ENCODE measurements around the gene FOXO1. TPM values are rescaled to one million over a fixed set of nuclear protein-coding genes. Genes with fewer than 3 reads are reported as not detected.
"Not testable (repeated sequence)": the region's sequence is repeated elsewhere in the genome, so short reads cannot be mapped to it uniquely, and the experiment has no call there.

Gene FOXO1
- total RNA-seq = 10 to 100 TPM; 65.6 to 87.4 (median 78.5) TPM

- H3K27me3 ChIP-seq = no peaks in the 10 kb centered on the region
- peak within 1 kb of the TSS; percentile 99 to 100 (median 99) for H3K27ac ChIP-seq (replicated peaks in 1 of 4)
- H3K4me3 ChIP-seq = peak within 1 kb of the TSS; percentile 96 to 99 (median 97)
- 0% methylated on average over 31 of the region's 108 CpGs for WGBS
- intact Hi-C loops (cut with DNase I) = loop anchor here (5.0 to 10.0 kb wide), 5 partner anchors 101 to 594 kb away; no protein-coding TSS in a partner anchor
- peaks cover 14 to 42% (median 37%) of the 10 kb centered on the region in 4 donors for H3K4me1 ChIP-seq
- no peaks in the 10 kb centered on the region for H3K36me3 ChIP-seq
- DNase-seq (ENCODE audit: extremely low spot score) = peak; percentile 94
- peak; percentile 82 for TF ChIP-seq POLR2A (IDR thresholded peaks at IDR 0.05; ENCODE audit: low read depth)
- TF ChIP-seq POLR2AphosphoS5 (IDR thresholded peaks at IDR 0.05) = peak; percentile 87 to 94
- TF ChIP-seq EP300 (IDR thresholded peaks at IDR 0.05) = no peak
- peak in 1 of 3 experiments; percentile 6 for TF ChIP-seq CTCF (IDR thresholded peaks at IDR 0.05)
- H3K9me3 ChIP-seq = peaks cover 0 to 3% (median 0%) of the 10 kb centered on the region in 4 donors
These were observed at the start of gene FOXO1 for GRCh38 chr13:40666045-40666932. Gene FOXO1 (minus strand): TSS chr13:40666641. CDS start chr13:40666212, 429 bp downstream.

- intact Hi-C loops (cut with DNase I); DNase-seq (ENCODE audit: extremely low spot score); H3K4me3 ChIP-seq; H3K4me1 ChIP-seq; H3K27ac ChIP-seq (replicated peaks in 1 of 4); H3K27me3 ChIP-seq: not testable (repeated sequence)
- WGBS = no CpG with 5 or more reads among the region's 1 CpG
- Histone ChIP-seq H3K9me3 (peaks cover 0 to 30% (median 16%) of the 10 kb centered on the region in 4 donors), H3K36me3 (peaks cover 14 to 38% (median 29%) of the 10 kb centered on the region in 4 donors)
These were observed 48.0 kb upstream of the FOXO1 start for GRCh38 chr13:40714433-40714832.

- Histone ChIP-seq H3K9me3 (peaks cover 0 to 47% (median 28%) of the 10 kb centered on the region in 4 donors), H3K4me1 (no peaks in the 10 kb centered on the region), H3K27ac (replicated peaks in 1 of 4) (no peak overlapping the region), H3K27me3 (no peaks in the 10 kb centered on the region), H3K4me3 (no peak overlapping the region), H3K36me3 (no peaks in the 10 kb centered on the region)
- TF ChIP-seq POLR2A (IDR thresholded peaks at IDR 0.05; ENCODE audit: low read depth) (no peak), EP300 (IDR thresholded peaks at IDR 0.05) (no peak), POLR2AphosphoS5 (IDR thresholded peaks at IDR 0.05) (no peak), CTCF (IDR thresholded peaks at IDR 0.05) (no peak)
- DNase-seq (ENCODE audit: extremely low spot score) = no peak
- intact Hi-C loops (cut with DNase I) = no loop called here
- 79% methylated on average over 2 of the region's 2 CpGs for WGBS
These were observed 40.0 kb upstream of the FOXO1 start for GRCh38 chr13:40706439-40706838.

- Histone ChIP-seq H3K4me1 (no peaks in the 10 kb centered on the region), H3K4me3 (no peak overlapping the region), H3K27ac (replicated peaks in 1 of 4) (no peak overlapping the region), H3K27me3 (no peaks in the 10 kb centered on the region), H3K9me3 (no peaks in the 10 kb centered on the region), H3K36me3 (no peaks in the 10 kb centered on the region)
- no peak for DNase-seq (ENCODE audit: extremely low spot score)
- intact Hi-C loops (cut with DNase I) = no loop called here
- no peak for TF ChIP-seq POLR2A (IDR thresholded peaks at IDR 0.05; ENCODE audit: low read depth)
- TF ChIP-seq EP300 (IDR thresholded peaks at IDR 0.05) = no peak
- TF ChIP-seq CTCF (IDR thresholded peaks at IDR 0.05) = no peak
- TF ChIP-seq POLR2AphosphoS5 (IDR thresholded peaks at IDR 0.05) = no peak
- whole genome bisulfite sequencing = 96% methylated on average over 5 of the region's 5 CpGs
These were observed 31.3 kb upstream of the FOXO1 start for GRCh38 chr13:40697711-40698110.

- intact Hi-C loops (cut with DNase I) = no loop called here
- Histone ChIP-seq H3K27me3 (no peaks in the 10 kb centered on the region), H3K4me3 (no peak overlapping the region), H3K9me3 (no peaks in the 10 kb centered on the region), H3K4me1 (peaks cover 0 to 8% (median 3%) of the 10 kb centered on the region in 4 donors), H3K27ac (replicated peaks in 1 of 4) (no peak overlapping the region), H3K36me3 (no peaks in the 10 kb centered on the region)
- 88% methylated on average over 4 of the region's 4 CpGs for WGBS
- peak; percentile 66 for DNase-seq (ENCODE audit: extremely low spot score)
- TF ChIP-seq POLR2A (IDR thresholded peaks at IDR 0.05; ENCODE audit: low read depth) (no peak), POLR2AphosphoS5 (IDR thresholded peaks at IDR 0.05) (no peak), CTCF (IDR thresholded peaks at IDR 0.05) (no peak), EP300 (IDR thresholded peaks at IDR 0.05) (no peak)
These were observed 28.0 kb upstream of the FOXO1 start for GRCh38 chr13:40694426-40694825.

Data from esophagus muscularis mucosa (tissue), 4 donors.